Natural killer cell (primary cell): ENCODE measurements around the gene VSIG10L2. TPM values are rescaled to one million over a fixed set of nuclear protein-coding genes. Genes with fewer than 3 reads are reported as not detected.

ENCODE experiments used
- ATAC-seq, 3 donors: fragments of 150-1000 bp in 2 of 3; fragments of 200-7000 bp in 1 of 3; cut with Tn5 transposase; 1 replicate in 1 of 3; 2 replicates in 2 of 3; pipeline ENCODE4 v1.10.0; 2021; ENCODE audit warnings: mild to moderate bottlenecking in 2 of 3, moderate library complexity in 2 of 3
- DNase-seq, 2 donors: peaks; one replicate each; pipeline versions ENCODE4 v3.0.0 to v3.0.0-alpha.2; 2013 to 2021; ENCODE audit warnings: mixed read lengths in 1 of 2
- H3K27ac ChIP-seq: one replicate; pipeline ENCODE4 v1.5.1; 2013; ENCODE audit warnings: mild to moderate bottlenecking, low read length
- H3K27me3 ChIP-seq: one replicate; pipeline ENCODE4 v1.6.1; 2013; ENCODE audit warnings: low read length; ENCODE audit not compliant: control insufficient read depth, insufficient read depth
- H3K36me3 ChIP-seq: one replicate; pipeline ENCODE4 v1.6.1; 2013; ENCODE audit warnings: low read length; ENCODE audit not compliant: control insufficient read depth, insufficient read depth
- H3K4me1 ChIP-seq: one replicate; pipeline ENCODE4 v1.6.1; 2013; ENCODE audit warnings: low read length; ENCODE audit not compliant: control insufficient read depth, insufficient read depth
- H3K4me3 ChIP-seq: one replicate; pipeline ENCODE4 v1.5.1; 2013; ENCODE audit warnings: low read length
- H3K9me3 ChIP-seq: one replicate; pipeline ENCODE4 v1.6.1; 2013; ENCODE audit warnings: low read length; ENCODE audit not compliant: control insufficient read depth, insufficient read depth
- H3K27ac Mint-ChIP-seq, 2 donors: one replicate each; pipeline ENCODE4 v1.8.0; 2022; ENCODE audit warnings: mild to moderate bottlenecking in 2 of 2, mixed read lengths in 2 of 2, moderate library complexity in 1 of 2
- H3K27me3 Mint-ChIP-seq, 2 donors: one replicate each; pipeline ENCODE4 v1.8.0; 2022; ENCODE audit warnings: low read depth in 2 of 2, mixed read lengths in 2 of 2
- H3K36me3 Mint-ChIP-seq: one replicate; pipeline ENCODE4 v1.8.0; 2022; ENCODE audit warnings: mixed read lengths
- H3K4me1 Mint-ChIP-seq, 2 donors: one replicate each; pipeline ENCODE4 v1.8.0; 2022; ENCODE audit warnings: mixed read lengths in 2 of 2
- H3K4me3 Mint-ChIP-seq: one replicate; pipeline ENCODE4 v1.8.0; 2022; ENCODE audit warnings: mild to moderate bottlenecking, moderate library complexity, mixed read lengths
- H3K9me3 Mint-ChIP-seq, 2 donors: one replicate each; pipeline ENCODE4 v1.8.0; 2022; ENCODE audit warnings: mixed read lengths in 2 of 2
- CTCF ChIP-seq: fragments of 200-600 bp; IDR thresholded peaks from one replicate; pipeline ENCODE4 v1.8.0; 2022; ENCODE audit warnings: antibody characterized with exemption
- WGBS: methylation state at CpG from one replicate; pipeline ENCODE4 v1.1.7; 2013; ENCODE audit warnings: missing lambda C conversion rate; ENCODE audit not compliant: insufficient coverage; 5-methylcytosine and 5-hydroxymethylcytosine counted together
- intact Hi-C: fragments of 100-400 bp; cut with micrococcal nuclease; formaldehyde crosslinking; loops from one replicate; pipeline ENCODE4 v1.14.2; 2022
- total RNA-seq, 4 donors: library from RNA; stranded (reverse); fragments of 120-200 nt in 1 of 4; gene quantifications; one replicate each; pipeline versions ENCODE4 v1.2.3 to v1.2.4, GENCODE V29; 2013 to 2022

VSIG10L2 gene
- total RNA-seq, result not detected
- not detected for total RNA-seq (2013)

- H3K4me1 ChIP-seq, result no peaks in the 10 kb centered on the region
- Mint-ChIP-seq H3K36me3 (no peaks in the 10 kb centered on the region), H3K27me3 (peaks cover 9 to 10% of the 10 kb centered on the region in 2 donors), H3K9me3 (no peaks in the 10 kb centered on the region), H3K27ac (no peak within 1 kb of the TSS), H3K4me1 (peaks cover 5 to 6% of the 10 kb centered on the region in 2 donors), H3K4me3 (no peak within 1 kb of the TSS)
- WGBS, result 86% methylated on average over 7 of the region's 8 CpGs
- DNase-seq, result no peak
- H3K27ac ChIP-seq, result no peak within 1 kb of the TSS
- intact Hi-C loops, result no loop called here
- H3K27me3 ChIP-seq, result no peaks in the 10 kb centered on the region
- H3K9me3 ChIP-seq, result no peaks in the 10 kb centered on the region
- H3K36me3 ChIP-seq, result no peaks in the 10 kb centered on the region
- no peak within 1 kb of the TSS for H3K4me3 ChIP-seq
- no peak for ATAC-seq
- no peak for TF ChIP-seq CTCF
These were observed at the start of gene VSIG10L2 for GRCh38 chr11:125945797-125946520. VSIG10L2 (plus strand) TSS chr11:125946044; CDS start chr11:125946056, 12 bp downstream.

GRCh38 chr11:125901872-125902271 lies 44.0 kb upstream of the VSIG10L2 start:
- intact Hi-C loops, result loop anchor here (2.0 kb wide), 1 partner anchor 13 kb away; no protein-coding TSS in a partner anchor
- Histone ChIP-seq H3K4me1 (peaks cover 24% of the 10 kb centered on the region), H3K4me3 (no peak overlapping the region), H3K9me3 (no peaks in the 10 kb centered on the region), H3K36me3 (peaks cover 11% of the 10 kb centered on the region), H3K27me3 (peaks cover 21% of the 10 kb centered on the region), H3K27ac (no peak overlapping the region)
- WGBS, result 88% methylated on average over 5 of the region's 6 CpGs
- no peak for DNase-seq
- no peak overlapping the region for H3K27ac Mint-ChIP-seq
- peaks cover 13 to 15% of the 10 kb centered on the region in 2 donors for H3K4me1 Mint-ChIP-seq
- H3K4me3 Mint-ChIP-seq, result peak overlapping the region; percentile 47
- no peak for ATAC-seq
- no peaks in the 10 kb centered on the region for H3K36me3 Mint-ChIP-seq
- H3K27me3 Mint-ChIP-seq, result peaks cover 18 to 24% of the 10 kb centered on the region in 2 donors
- no peak for TF ChIP-seq CTCF
- H3K9me3 Mint-ChIP-seq, result no peaks in the 10 kb centered on the region

- intact Hi-C loops, result loop anchor here (2.0 kb wide), 1 partner anchor 14 kb away; no protein-coding TSS in a partner anchor
- WGBS, result 58% methylated on average over 12 of the region's 20 CpGs
- peaks cover 21% of the 10 kb centered on the region for H3K27me3 ChIP-seq
- H3K27ac Mint-ChIP-seq, result peak overlapping the region; percentile 89 to 91
- peaks cover 24% of the 10 kb centered on the region for H3K4me1 ChIP-seq
- H3K4me1 Mint-ChIP-seq, result peaks cover 13 to 15% of the 10 kb centered on the region in 2 donors
- H3K36me3 Mint-ChIP-seq, result no peaks in the 10 kb centered on the region
- H3K9me3 Mint-ChIP-seq, result no peaks in the 10 kb centered on the region
- peak overlapping the region; percentile 96 for H3K4me3 Mint-ChIP-seq
- peaks cover 11% of the 10 kb centered on the region for H3K36me3 ChIP-seq
- no peak for TF ChIP-seq CTCF
- H3K27me3 Mint-ChIP-seq, result peaks cover 18 to 24% of the 10 kb centered on the region in 2 donors
- H3K9me3 ChIP-seq, result no peaks in the 10 kb centered on the region
- ATAC-seq (no peak), DNase-seq (no peak)
- peak overlapping the region; percentile 32 for H3K27ac ChIP-seq
- peak overlapping the region; percentile 55 for H3K4me3 ChIP-seq
These were observed 43.4 kb upstream of the VSIG10L2 start for GRCh38 chr11:125902277-125902926.
